Thyroid gland (tissue), 4 donors: ENCODE results near the gene GPR35.

ENCODE experiments used
- POLR2A ChIP-seq, 2 donors: fragments of 450-650 bp; IDR thresholded peaks; one replicate each; pipeline ENCODE4 v1.6.1; 2017; ENCODE audit warnings: antibody characterized with exemption in 2 of 2, mild to moderate bottlenecking in 2 of 2, moderate library complexity in 1 of 2
- TF ChIP-seq, protein P1 (sequence below), 6 experiments: fragments of 200-600 bp in 3 of 6; fragments of 450-650 bp in 3 of 6; sonication (generic) in 3 of 6; IDR thresholded peaks; one replicate each; pipeline ENCODE4 v1.5.1; 2016 to 2019; ENCODE audit warnings: antibody characterized with exemption in 6 of 6, mild to moderate bottlenecking in 2 of 6, inconsistent platforms in 1 of 6, moderate library complexity in 1 of 6

DNA sequence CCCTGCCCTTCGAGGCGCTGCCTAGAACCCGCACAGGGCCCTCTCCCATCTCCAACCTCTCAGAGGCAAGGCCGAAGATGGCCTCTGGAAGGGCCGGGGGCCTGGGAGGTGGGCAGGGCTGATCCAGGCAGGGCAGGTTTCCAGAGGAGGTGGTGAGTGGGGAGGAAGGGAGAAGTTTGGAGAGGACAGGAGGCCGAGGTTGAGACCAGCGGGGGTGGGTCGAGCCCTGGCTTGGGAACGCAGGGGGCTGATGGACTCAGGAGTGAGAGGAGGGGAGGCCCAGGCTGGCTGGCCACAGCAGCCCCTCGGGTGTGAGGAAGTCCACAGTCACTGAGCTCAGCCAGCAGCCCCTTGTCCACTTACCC is 28.2 kb upstream of the GPR35 start:
- TF ChIP-seq, protein P1, sequence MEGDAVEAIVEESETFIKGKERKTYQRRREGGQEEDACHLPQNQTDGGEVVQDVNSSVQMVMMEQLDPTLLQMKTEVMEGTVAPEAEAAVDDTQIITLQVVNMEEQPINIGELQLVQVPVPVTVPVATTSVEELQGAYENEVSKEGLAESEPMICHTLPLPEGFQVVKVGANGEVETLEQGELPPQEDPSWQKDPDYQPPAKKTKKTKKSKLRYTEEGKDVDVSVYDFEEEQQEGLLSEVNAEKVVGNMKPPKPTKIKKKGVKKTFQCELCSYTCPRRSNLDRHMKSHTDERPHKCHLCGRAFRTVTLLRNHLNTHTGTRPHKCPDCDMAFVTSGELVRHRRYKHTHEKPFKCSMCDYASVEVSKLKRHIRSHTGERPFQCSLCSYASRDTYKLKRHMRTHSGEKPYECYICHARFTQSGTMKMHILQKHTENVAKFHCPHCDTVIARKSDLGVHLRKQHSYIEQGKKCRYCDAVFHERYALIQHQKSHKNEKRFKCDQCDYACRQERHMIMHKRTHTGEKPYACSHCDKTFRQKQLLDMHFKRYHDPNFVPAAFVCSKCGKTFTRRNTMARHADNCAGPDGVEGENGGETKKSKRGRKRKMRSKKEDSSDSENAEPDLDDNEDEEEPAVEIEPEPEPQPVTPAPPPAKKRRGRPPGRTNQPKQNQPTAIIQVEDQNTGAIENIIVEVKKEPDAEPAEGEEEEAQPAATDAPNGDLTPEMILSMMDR (IDR thresholded peaks at IDR 0.05) = no peak
- no peak for TF ChIP-seq POLR2A (IDR thresholded peaks at IDR 0.05)
